SU-DHL-6 (cell line): ENCODE measurements around the gene SH3PXD2A.

Experiments
- EZH2phosphoT487 ChIP-seq: fragments of 200-600 bp; sonication (generic), shearing (Covaris generic); conservative IDR thresholded peaks from 2 replicates; pipeline ENCODE4 v1.6.1; 2018; ENCODE audit warnings: mild to moderate bottlenecking, antibody characterized with exemption, low read length, moderate library complexity, mixed read lengths
- TF ChIP-seq, protein P1 (sequence below): fragments of 200-600 bp; sonication (generic); IDR thresholded peaks from one replicate; pipeline ENCODE4 v1.5.1; 2017; ENCODE audit warnings: antibody characterized with exemption, mild to moderate bottlenecking, low read length, moderate library complexity; ENCODE audit not compliant: insufficient read depth, poor library complexity, severe bottlenecking

GRCh38 chr10:103840740-103841070 is 14.7 kb downstream of the SH3PXD2A start:
- TF ChIP-seq EZH2phosphoT487: no peak
- TF ChIP-seq, protein P1, sequence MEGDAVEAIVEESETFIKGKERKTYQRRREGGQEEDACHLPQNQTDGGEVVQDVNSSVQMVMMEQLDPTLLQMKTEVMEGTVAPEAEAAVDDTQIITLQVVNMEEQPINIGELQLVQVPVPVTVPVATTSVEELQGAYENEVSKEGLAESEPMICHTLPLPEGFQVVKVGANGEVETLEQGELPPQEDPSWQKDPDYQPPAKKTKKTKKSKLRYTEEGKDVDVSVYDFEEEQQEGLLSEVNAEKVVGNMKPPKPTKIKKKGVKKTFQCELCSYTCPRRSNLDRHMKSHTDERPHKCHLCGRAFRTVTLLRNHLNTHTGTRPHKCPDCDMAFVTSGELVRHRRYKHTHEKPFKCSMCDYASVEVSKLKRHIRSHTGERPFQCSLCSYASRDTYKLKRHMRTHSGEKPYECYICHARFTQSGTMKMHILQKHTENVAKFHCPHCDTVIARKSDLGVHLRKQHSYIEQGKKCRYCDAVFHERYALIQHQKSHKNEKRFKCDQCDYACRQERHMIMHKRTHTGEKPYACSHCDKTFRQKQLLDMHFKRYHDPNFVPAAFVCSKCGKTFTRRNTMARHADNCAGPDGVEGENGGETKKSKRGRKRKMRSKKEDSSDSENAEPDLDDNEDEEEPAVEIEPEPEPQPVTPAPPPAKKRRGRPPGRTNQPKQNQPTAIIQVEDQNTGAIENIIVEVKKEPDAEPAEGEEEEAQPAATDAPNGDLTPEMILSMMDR: no peak
